Vagina (tissue), 2 donors: ENCODE data around the gene TSPAN14. TPM values are rescaled to one million over a fixed set of nuclear protein-coding genes. Genes with fewer than 3 reads are reported as not detected.
A peak's percentile ranks its signal among the peaks of the same experiment; 100 is the strongest.

ENCODE experiments used
- DNase-seq, 2 donors: peaks; one replicate each; pipeline ENCODE4 v3.0.0-alpha.2; 2017; ENCODE audit errors: extremely low spot score in 2 of 2
- H3K27ac ChIP-seq: fragments of 200-600 bp; sonication (generic); one replicate; pipeline ENCODE4 v1.5.1; 2019
- H3K27me3 ChIP-seq: fragments of 200-600 bp; sonication (generic); one replicate; pipeline ENCODE4 v1.5.1; 2019
- H3K36me3 ChIP-seq, 2 donors: fragments of 200-600 bp; sonication (generic); one replicate each; pipeline ENCODE4 v1.5.1; 2017 to 2019
- H3K4me1 ChIP-seq: fragments of 200-600 bp; sonication (generic); one replicate; pipeline ENCODE4 v1.5.1; 2019
- H3K4me3 ChIP-seq, 2 donors: fragments of 200-600 bp; sonication (generic); 1 replicate in 1 of 2; 2 replicates in 1 of 2; pipeline ENCODE4 v1.5.1; 2016 to 2019
- H3K9me3 ChIP-seq: fragments of 200-600 bp; sonication (generic); one replicate; pipeline ENCODE4 v1.5.1; 2019
- CTCF ChIP-seq, 3 experiments: fragments of 450-650 bp in 2 of 3; fragments of 200-600 bp in 1 of 3; sonication (generic) in 1 of 3; IDR thresholded peaks; one replicate each; pipeline ENCODE4 v1.5.1; 2017 to 2019; ENCODE audit warnings: antibody characterized with exemption in 3 of 3, mild to moderate bottlenecking in 2 of 3, moderate library complexity in 2 of 3
- POLR2A ChIP-seq, 2 donors: fragments of 450-650 bp; IDR thresholded peaks; one replicate each; pipeline ENCODE4 v1.6.1; 2017; ENCODE audit warnings: antibody characterized with exemption in 2 of 2, mild to moderate bottlenecking in 2 of 2, moderate library complexity in 2 of 2
- POLR2AphosphoS5 ChIP-seq, 2 donors: sonication (generic); formaldehyde crosslinking; IDR thresholded peaks; one replicate each; pipeline ENCODE4 v1.9.0; 2017; ENCODE audit warnings: antibody characterized with exemption in 2 of 2, mild to moderate bottlenecking in 2 of 2, low read depth in 1 of 2; ENCODE audit not compliant: insufficient read depth in 1 of 2
- intact Hi-C: fragments of 100-400 bp; cut with DNase I; formaldehyde crosslinking; loops from one replicate; pipeline ENCODE4 v1.15.1; 2023
- total RNA-seq: library from RNA; depleted of rRNA; stranded (reverse); fragments of >200 nt; gene quantifications from one replicate; pipeline ENCODE4 v1.2.3, GENCODE V29; 2016

The TSPAN14 gene
- total RNA-seq, 1 donor from 2014 or later = 98.0 TPM

- Histone ChIP-seq H3K4me3 (peak overlapping the region; percentile 18 to 24), H3K27ac (peak overlapping the region; percentile 89), H3K9me3 (no peaks in the 10 kb centered on the region), H3K27me3 (no peaks in the 10 kb centered on the region), H3K4me1 (peaks cover 92% of the 10 kb centered on the region), H3K36me3 (no peaks in the 10 kb centered on the region)
- DNase-seq = no peak
- intact Hi-C loops = no loop called here
- TF ChIP-seq POLR2AphosphoS5 (IDR thresholded peaks at IDR 0.05; ENCODE audit: insufficient read depth in 1 of 2, low read depth in 1 of 2) (peak in 1 of 2 donors; percentile 66), CTCF (IDR thresholded peaks at IDR 0.05) (no peak), POLR2A (IDR thresholded peaks at IDR 0.05) (no peak)
These were observed 5.1 kb downstream of the TSPAN14 start for GRCh38 chr10:80459047-80459865.

- no peak overlapping the region for H3K4me3 ChIP-seq
- peaks cover 100% of the 10 kb centered on the region for H3K4me1 ChIP-seq
- H3K27ac ChIP-seq = peak overlapping the region; percentile 89
- TF ChIP-seq POLR2AphosphoS5 (IDR thresholded peaks at IDR 0.05; ENCODE audit: insufficient read depth in 1 of 2, low read depth in 1 of 2) (peak in 1 of 2 donors; percentile 59), CTCF (IDR thresholded peaks at IDR 0.05) (no peak), POLR2A (IDR thresholded peaks at IDR 0.05) (no peak)
- intact Hi-C loops = loop anchor here (5.0 kb wide), 1 partner anchor 37 kb away; no protein-coding TSS in a partner anchor
- H3K36me3 ChIP-seq = no peaks in the 10 kb centered on the region
- H3K27me3 ChIP-seq = no peaks in the 10 kb centered on the region
- no peak for DNase-seq
- no peaks in the 10 kb centered on the region for H3K9me3 ChIP-seq
These were observed 6.5 kb downstream of the TSPAN14 start for GRCh38 chr10:80460399-80461207.

GRCh38 chr10:80461208-80462183 is 7.4 kb downstream of the TSPAN14 start:
- Histone ChIP-seq H3K9me3 (no peaks in the 10 kb centered on the region), H3K4me1 (peaks cover 100% of the 10 kb centered on the region), H3K4me3 (no peak overlapping the region), H3K36me3 (no peaks in the 10 kb centered on the region), H3K27ac (peak overlapping the region; percentile 89), H3K27me3 (no peaks in the 10 kb centered on the region)
- TF ChIP-seq CTCF (IDR thresholded peaks at IDR 0.05) (no peak), POLR2A (IDR thresholded peaks at IDR 0.05) (no peak), POLR2AphosphoS5 (IDR thresholded peaks at IDR 0.05; ENCODE audit: insufficient read depth in 1 of 2, low read depth in 1 of 2) (peak in 1 of 2 donors; percentile 9)
- intact Hi-C loops = loop anchor here (5.0 kb wide), 1 partner anchor 36 kb away; no protein-coding TSS in a partner anchor
- no peak for DNase-seq

GRCh38 chr10:80462299-80462980 is 8.3 kb downstream of the TSPAN14 start:
- H3K27me3 ChIP-seq = no peaks in the 10 kb centered on the region
- peaks cover 100% of the 10 kb centered on the region for H3K4me1 ChIP-seq
- no peak overlapping the region for H3K4me3 ChIP-seq
- no peaks in the 10 kb centered on the region for H3K9me3 ChIP-seq
- no peak for TF ChIP-seq POLR2AphosphoS5 (IDR thresholded peaks at IDR 0.05; ENCODE audit: insufficient read depth in 1 of 2, low read depth in 1 of 2)
- TF ChIP-seq CTCF (IDR thresholded peaks at IDR 0.05) = no peak
- no peak for TF ChIP-seq POLR2A (IDR thresholded peaks at IDR 0.05)
- intact Hi-C loops = loop anchor here (5.0 kb wide), 1 partner anchor 35 kb away; no protein-coding TSS in a partner anchor
- H3K27ac ChIP-seq = peak overlapping the region; percentile 89
- no peaks in the 10 kb centered on the region for H3K36me3 ChIP-seq
- no peak for DNase-seq
